NCI-H1417 (cell line): ENCODE data around the gene INSIG1.

ENCODE experiments used
- DNase-seq, 3 experiments: peaks; one replicate each; lab custom pipeline; 2025; lab: John Stamatoyannopoulos, UW

The INSIG1 gene

DNA sequence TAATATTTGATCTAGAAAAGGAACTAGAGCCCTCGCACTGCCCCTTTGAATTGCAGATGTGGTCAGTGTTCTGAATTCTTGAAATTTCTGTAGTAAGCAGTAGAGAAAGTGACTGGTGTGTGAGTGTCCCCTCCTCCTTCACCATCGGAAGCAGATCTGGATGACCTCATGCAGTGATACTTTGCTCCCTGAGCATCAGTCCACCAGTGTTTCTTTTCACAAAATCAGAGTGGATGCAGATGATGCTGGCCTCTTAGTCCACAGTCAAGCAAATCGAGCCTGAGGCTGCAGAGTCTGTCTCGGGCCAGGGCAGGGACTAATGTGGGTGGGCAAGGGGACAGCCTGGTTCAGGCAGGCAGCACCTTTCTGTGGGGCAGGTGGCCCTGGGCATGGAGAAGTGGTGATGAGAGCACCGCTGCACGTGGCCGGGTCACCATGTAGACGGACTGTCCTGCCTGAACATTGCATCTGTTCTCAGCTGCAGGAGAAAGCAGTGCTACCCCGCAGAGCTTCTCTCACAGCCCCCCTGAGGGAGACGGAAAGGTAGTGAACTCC is 5.4 kb downstream of the INSIG1 start:
- no peak for DNase-seq

GRCh38 chr7:155303897-155304296 is 6.2 kb downstream of the INSIG1 start:
- no peak for DNase-seq

DNA sequence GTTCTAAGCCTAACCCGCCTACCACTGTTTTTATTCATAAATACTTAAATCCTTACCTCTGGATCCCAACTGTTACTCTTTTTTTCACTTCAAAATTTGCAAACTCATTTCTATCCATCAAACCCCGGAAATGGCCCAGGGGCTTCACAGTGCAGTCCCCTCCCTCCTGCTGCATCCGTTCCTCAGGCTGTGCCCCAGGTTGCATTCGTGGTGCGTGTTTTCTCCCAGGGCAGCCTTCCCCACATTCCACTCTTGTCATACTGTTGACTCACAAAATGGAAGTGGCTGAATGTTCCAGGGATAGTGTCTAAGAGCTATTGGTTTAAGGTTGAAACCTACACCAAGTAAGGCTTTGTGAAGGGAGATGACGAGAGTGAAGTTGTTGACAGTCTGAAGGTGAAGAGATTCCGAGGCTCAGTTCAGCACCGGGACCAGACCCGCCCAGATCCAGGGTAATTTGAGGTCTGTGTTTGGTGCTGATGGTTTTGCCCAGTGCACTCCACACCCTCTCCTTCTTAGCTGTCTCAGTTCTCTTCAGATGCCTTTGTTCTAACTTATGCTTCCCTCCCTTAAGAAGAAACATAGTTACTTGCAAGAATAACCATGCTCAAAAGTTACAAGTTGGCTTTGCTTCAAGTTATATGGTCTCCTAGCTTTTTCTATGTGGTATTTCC is 7.7 kb downstream of the INSIG1 start:
- no peak for DNase-seq

GRCh38 chr7:155306673-155307470 is 9.2 kb downstream of the INSIG1 start:
- DNase-seq: peak in 2 of 3 experiments; percentile 61 to 89

- DNase-seq: no peak
Observed at GRCh38 chr7:155308330-155309020, 10.8 kb downstream of the INSIG1 start.

DNA sequence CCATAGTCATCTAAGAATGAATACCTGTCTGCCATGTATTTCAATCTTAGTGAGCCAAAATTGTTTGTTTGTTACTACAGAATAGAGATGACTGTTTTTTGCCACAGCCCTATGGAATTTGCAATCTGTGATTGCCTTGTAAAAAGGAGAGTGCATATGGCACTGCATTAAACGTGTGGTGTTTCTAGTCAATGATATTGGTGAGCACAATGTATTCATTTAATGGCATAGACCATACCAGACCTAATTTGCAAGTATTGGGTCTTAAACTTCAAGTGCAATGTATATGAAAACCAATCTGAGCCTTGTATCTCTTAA is 11.3 kb downstream of the INSIG1 start:
- no peak for DNase-seq

DNA sequence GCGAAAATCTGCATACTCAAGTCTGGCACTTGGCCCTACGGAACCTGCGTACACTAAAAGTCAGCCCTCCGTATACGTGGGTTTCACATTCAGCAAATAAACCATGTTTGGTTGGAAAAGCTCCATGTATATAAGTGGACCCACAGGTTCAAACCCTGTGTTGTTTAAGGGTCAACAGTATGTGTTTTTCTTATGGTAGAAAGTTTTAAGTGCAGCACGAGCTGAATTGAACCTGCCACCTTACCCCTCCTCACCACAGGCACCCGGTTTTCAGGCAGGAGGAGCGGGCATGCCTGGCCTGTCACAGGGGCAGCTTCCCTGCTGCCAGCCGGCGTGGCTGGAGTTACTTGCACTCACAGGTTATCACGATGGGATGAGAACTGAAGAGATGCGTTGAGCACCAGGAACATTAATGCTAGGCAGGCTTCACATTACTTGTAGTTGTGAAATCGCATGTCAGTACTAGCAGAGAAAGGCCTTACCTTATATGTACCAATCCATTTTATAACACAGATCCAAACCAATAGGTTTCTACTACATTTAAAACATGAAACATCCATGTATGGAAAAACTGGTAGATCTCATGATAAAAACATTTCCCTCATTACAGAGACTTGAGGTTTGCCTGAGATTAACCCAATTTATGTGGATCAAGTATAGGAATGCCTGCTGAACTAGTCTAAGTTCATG is 12.9 kb downstream of the INSIG1 start:
- no peak for DNase-seq

- DNase-seq: no peak
Observed at GRCh38 chr7:155311826-155312537, 14.3 kb downstream of the INSIG1 start.

DNA sequence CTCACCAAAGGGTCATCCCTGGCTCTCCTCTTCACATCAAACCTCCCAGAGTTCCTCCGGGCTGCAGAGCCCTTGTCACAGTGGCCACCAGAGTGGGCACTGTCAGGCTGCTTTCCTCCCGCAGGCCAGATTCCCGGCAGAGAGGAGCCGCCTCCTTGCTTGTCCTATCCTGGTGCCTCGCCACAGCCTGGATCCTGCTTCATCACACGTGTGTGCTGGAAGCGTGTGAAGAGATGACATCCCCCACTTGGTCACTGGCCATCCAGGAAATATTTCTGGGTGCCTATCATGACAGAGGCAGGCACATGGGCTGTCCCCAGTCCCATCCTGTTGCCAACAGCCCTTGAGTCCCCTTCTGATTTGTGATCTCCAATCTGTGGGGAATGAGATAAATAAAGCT is 15.0 kb downstream of the INSIG1 start:
- DNase-seq: no peak

DNA sequence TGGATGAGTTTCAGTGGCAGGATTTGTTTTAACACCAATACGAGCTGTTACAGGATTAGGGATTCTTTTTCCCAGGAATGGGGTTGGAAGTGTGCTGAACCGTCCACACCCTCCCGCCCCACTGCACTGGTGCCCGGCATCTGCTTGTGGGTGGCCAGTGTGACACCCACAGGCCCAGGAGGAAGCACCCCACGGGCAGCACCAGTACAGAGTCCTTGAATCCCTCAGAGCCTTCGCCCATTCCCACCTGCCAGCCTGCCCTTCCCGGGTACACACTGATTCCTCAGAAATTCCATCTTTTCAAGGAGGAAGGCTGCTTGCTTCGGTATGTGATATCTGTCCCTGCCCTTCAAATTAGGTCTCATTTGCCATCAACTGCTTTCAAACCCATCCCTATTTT is 15.4 kb downstream of the INSIG1 start:
- DNase-seq: no peak

- DNase-seq: no peak
Observed at GRCh38 chr7:155315977-155316376, 18.3 kb downstream of the INSIG1 start.

DNA sequence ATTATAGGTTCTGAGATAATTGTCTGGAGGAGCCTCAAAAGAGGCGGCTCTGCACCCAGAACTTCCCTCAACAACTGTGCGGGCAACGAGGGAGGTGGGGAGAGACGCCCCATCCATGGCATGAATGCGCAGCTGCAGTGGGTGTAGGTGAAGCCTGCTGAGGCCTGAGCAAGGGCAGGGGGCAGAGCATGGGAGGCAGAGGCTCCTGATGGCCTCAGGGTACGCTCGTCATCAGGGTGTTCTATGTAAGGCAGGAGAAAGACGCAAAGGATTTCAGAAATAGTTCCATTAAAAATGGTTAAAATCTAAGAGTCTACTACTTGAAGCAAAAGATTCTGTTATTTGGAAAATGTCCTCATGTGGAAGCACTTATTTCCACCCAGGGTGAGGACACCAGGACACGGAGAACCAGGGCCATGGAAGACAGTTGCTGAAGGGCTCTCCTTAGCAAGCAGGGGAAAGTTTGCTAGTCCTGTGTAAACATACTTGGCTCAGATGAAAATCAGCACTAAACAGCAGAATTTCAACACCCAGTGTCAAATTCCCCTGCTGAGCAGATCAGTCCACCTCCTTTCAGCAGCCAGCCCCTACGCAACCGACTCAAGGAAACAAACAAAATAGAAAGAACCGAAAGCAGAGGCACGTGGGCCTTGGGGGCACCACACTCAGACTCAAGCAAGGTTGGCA is 18.9 kb downstream of the INSIG1 start:
- no peak for DNase-seq

DNA sequence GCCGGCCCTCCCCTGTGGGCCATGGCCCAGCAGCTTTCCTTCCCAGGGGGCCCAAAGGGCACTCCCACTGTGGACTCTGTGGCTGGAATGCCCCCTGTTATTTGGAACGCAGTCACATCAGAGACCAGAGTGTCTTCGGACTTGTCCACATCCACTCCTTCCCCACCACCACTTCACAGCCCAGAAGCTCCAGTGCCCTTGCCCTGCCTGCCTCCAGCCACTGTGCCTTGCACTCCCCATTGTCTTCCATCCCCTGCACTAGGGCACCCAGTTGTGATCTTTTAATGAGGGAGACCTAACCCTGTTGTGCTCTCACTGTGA is 19.4 kb downstream of the INSIG1 start:
- DNase-seq: no peak

DNA sequence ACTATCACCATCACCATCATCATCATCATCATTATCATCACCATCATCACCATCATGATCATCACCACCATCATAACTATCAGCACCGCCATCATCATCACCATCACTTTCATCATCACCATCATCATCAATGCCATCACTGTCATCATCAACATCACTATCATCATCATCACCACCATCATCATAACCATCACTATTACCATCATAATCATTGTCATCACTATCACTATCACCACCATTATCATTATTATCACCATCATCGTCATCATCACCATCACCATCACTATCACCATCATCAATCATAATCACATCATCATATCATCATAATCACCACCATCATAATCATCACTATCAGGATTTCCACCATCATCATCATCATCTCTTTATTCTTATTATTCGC is 20.6 kb downstream of the INSIG1 start:
- DNase-seq: no peak

DNA sequence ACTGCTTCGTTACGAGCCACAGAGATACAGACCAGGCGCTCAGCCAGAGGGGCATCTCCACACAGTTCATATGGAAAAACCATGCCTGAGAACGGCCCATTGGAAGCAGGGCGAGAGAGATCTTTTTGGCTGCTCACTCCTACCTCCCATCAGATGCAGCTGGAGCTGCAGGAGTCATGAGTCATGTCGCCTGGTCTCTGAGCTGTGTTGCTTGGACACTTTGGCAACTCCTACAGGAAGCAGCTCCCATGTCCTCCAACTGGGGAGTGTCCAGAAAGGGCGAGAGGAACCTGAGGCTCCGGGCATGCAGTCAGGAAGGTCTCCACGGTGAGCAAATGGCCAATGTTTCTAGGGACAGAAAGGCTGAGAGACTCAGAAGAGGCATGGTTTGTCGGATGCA is 24.9 kb downstream of the INSIG1 start:
- DNase-seq: no peak

- no peak for DNase-seq
Observed at GRCh38 chr7:155323001-155323638, 25.4 kb downstream of the INSIG1 start.

GRCh38 chr7:155324012-155324917 is 26.6 kb downstream of the INSIG1 start:
- DNase-seq: peak in 2 of 3 experiments; percentile 12 to 58

GRCh38 chr7:155324918-155325235 is 27.2 kb downstream of the INSIG1 start:
- DNase-seq: no peak

DNA sequence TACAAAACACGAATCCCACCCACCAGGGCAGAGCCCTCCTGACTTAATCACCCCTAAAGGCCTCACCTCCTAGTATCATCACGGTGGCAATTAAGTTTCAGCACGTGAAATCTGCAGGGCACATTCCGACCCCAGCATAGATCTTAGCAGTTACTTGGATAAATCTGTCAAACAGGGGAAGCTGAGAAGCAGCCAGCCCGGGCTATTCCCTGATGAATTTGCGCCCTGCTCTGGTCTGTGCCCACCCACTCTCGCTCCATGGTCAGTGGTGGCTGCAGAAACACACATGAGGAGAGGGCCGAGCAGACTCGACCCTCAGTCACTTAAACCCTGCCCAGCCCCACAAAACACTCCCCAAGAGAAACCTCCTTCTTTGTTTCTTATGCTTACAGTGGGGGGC is 28.7 kb downstream of the INSIG1 start:
- DNase-seq: no peak
